GM12865 (cell line): ENCODE results near the gene MAP3K13.
A peak's percentile ranks its signal among the peaks of the same experiment; 100 is the strongest.

ENCODE experiments used
- DNase-seq: peaks from one replicate; pipeline ENCODE4 v3.0.0; 2010; ENCODE audit warnings: low read depth
- H3K4me3 ChIP-seq: 2 replicates; pipeline ENCODE4 v1.5.1; 2011; ENCODE audit warnings: mild to moderate bottlenecking, low read depth, low read length, control low read depth
- TF ChIP-seq, protein P1 (sequence below): IDR thresholded peaks from 2 replicates; pipeline ENCODE4 v1.5.1; 2011; ENCODE audit warnings: low read length, control low read depth, low read depth, inconsistent platforms; ENCODE audit not compliant: insufficient read depth; ENCODE audit errors: missing control alignments

Gene MAP3K13

DNA sequence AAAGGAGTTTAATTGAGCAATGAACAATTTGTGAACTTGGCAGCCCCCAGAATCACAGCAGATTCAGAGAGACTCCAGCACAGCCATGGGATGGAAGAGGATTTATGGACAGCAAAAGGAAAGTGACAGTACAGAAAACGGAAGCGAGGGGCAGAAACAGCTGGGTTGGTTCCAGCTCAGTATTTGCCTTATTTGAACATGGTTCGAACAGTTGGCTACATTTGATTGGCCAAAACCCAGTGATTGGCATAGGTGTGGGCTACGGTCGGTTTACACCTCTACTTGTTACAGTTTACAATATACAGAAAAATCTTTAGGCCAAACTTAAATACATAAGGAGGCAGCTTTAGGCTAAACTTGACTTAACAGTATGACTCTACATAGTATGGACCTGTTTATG is 9.7 kb upstream of the MAP3K13 start:
- H3K4me3 ChIP-seq, result no peak overlapping the region
- no peak for DNase-seq
- TF ChIP-seq, protein P1, sequence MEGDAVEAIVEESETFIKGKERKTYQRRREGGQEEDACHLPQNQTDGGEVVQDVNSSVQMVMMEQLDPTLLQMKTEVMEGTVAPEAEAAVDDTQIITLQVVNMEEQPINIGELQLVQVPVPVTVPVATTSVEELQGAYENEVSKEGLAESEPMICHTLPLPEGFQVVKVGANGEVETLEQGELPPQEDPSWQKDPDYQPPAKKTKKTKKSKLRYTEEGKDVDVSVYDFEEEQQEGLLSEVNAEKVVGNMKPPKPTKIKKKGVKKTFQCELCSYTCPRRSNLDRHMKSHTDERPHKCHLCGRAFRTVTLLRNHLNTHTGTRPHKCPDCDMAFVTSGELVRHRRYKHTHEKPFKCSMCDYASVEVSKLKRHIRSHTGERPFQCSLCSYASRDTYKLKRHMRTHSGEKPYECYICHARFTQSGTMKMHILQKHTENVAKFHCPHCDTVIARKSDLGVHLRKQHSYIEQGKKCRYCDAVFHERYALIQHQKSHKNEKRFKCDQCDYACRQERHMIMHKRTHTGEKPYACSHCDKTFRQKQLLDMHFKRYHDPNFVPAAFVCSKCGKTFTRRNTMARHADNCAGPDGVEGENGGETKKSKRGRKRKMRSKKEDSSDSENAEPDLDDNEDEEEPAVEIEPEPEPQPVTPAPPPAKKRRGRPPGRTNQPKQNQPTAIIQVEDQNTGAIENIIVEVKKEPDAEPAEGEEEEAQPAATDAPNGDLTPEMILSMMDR, result no peak

DNA sequence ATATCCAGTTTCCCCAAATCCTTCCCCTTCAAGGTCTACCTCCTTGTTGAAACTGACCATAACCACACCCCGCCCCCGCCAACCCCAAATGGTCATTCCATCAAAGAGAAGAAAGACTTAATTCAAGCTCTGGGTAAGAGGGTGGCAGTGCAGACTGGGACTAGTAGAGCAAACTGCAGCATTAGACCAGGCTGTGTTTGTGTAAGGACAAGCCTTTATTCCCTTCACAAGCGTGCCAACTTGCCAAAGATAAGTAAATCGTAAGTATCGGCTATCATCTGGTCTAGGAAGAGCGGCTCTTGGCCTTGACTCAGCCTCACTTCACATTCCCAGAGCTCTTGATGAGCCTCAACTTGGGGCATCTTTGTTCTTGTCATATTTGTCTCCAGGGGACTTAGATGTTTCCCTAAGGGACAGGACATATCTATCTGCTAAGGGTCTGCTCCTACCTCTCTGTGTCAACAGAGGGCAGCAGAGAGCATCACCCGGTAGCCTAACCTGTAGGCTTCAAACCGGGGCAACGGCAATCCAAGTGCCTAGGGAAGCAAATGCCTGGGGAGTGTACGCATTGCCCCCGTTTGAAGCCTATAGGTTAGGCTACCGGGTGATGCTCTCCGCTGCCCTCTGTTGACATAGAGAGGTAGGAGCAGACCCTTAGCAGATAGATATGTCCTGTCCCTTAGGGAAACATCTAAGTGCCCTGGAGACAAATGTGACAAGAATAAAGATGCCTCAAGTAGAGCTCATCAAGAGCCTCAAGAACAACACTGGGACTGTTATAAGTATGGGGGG is 8.9 kb upstream of the MAP3K13 start:
- peak; percentile 94 for DNase-seq
- TF ChIP-seq, protein P1, result peak; percentile 70
- H3K4me3 ChIP-seq, result no peak overlapping the region

DNA sequence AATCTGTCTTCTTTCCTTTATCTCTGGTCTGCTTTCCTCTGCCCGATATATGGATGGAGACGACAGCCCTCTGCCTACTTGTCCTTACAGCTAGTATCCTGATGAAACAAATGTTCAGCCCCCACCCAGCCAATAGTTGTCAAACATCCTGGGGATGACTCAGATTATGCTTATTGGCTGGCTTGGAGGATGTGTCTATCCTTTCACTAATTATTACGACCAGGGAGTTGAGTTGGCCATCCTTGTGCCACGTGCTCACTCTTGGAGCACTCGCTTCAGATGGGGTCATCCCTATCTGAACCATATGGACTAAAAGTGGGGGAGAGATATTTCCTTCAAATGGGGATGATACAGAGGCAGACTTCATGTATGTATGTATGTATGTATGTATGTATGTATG is 6.4 kb upstream of the MAP3K13 start:
- no peak overlapping the region for H3K4me3 ChIP-seq
- TF ChIP-seq, protein P1, result no peak
- no peak for DNase-seq

DNA sequence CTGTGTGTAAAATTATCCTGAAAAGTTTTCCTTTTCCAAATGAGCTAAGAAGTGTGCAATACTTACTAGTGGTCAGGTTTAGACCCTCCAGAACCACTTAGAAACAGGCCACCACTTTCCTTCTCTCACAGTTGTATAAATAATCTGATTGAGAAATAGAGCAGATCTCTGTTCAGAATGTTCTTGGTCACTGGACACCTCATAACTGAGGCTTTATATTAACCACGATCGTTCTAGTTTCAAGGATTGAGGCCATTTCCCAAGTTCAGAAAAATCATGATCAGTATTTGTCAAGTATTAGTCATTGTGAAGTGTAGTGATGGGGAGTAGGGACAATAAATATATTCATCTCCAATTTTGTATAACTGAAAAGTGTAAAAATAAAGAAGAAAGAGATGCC is 1.0 kb upstream of the MAP3K13 start:
- H3K4me3 ChIP-seq, result no peak overlapping the region
- TF ChIP-seq, protein P1, result no peak
- DNase-seq, result no peak

DNA sequence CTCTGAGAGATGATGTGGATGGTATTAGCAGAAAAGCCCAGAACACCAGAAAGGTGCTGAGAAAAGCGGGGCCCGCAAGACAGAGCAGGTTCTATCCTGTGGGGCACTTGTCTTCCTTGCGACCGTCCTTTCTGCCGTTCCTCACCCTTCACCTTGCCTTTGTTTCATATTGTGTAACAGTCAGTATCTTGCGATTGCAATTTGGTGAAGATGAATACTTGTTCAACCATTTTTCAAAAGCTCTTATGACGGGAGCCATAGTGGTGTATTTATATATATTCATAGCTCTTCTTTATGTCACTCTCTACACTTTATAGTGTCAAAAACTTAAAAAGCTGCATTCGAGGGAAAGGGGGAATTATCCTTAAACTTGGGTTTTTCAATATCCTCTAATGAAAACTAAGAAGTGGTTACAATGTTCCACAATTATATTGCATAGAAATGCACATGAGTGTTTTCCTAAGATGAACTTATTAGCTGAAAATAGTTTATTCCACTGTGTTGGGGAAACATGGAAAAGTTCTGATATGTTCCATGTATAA is 797 bp downstream of the MAP3K13 start:
- DNase-seq, result no peak
- peak overlapping the region; percentile 81 for H3K4me3 ChIP-seq
- TF ChIP-seq, protein P1, result no peak

DNA sequence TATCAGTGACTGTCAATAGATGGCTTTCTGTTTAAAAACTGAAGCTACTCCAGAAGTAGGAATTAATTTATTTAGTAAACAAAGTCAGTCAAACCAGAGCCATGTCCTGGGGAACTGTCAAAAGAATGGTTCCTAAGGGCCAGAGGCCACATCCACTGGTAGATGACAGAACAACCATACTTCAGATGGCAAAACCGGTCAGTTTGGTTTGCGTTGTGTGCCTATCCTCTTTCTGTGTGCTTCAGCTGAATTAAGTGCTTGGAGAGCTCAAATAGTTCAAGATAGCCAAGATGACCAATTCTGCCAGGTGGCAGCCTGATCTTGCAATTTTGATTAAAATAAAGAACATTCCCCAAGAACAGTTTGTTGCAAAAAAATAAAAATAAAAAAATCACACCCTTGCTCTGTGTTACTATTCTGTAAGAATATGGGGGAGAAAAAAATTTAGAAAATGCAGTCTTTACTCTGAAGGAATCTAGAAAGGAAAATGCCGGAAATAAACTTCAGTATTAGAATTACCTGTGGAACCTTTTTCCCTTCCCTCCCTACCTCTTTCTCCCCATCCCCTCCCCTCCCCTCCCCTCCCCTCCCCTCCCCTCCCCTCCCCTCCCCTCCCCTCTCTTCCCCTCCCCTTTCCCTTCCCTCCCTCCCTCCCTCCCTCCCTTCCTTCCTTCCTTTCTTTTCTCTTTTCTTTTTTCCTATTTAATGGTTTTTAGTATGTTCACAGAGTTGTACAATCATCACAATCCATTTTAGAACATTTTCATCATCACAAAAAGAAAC is 2.5 kb downstream of the MAP3K13 start:
- TF ChIP-seq, protein P1, result no peak
- DNase-seq, result no peak
- H3K4me3 ChIP-seq, result peak overlapping the region; percentile 81
